PFSK-1 (cell line): ENCODE data around the gene BMPR2.

Experiments
- FOXP2 ChIP-seq: optimal IDR thresholded peaks from 2 replicates; pipeline ENCODE3; 2011; ENCODE audit warnings: borderline replicate concordance, control low read depth, inconsistent platforms; ENCODE audit not compliant: insufficient read depth; ENCODE audit errors: extremely low read length, extremely low read depth
- POLR2AphosphoS5 ChIP-seq: IDR thresholded peaks from 2 replicates; pipeline ENCODE4 v1.6.1; 2012; ENCODE audit warnings: low read depth, mild to moderate bottlenecking, control low read depth, low read length, moderate library complexity
- SIN3A ChIP-seq: IDR thresholded peaks from 2 replicates; pipeline ENCODE4 v1.6.1; 2012; ENCODE audit warnings: mild to moderate bottlenecking, low read length, moderate library complexity, borderline replicate concordance; ENCODE audit not compliant: insufficient read depth
- TAF1 ChIP-seq: IDR thresholded peaks from 2 replicates; pipeline ENCODE4 v1.6.1; 2012; ENCODE audit warnings: low read length, control low read depth, borderline replicate concordance; ENCODE audit not compliant: insufficient read depth

- TF ChIP-seq POLR2AphosphoS5 (no peak), SIN3A (no peak), TAF1 (no peak), FOXP2 (no peak)
These were observed 50.6 kb downstream of the BMPR2 start for GRCh38 chr2:202426751-202427150.
